ENCODE measurements around the gene ALLC. TPM values are rescaled to one million over a fixed set of nuclear protein-coding genes. Genes with fewer than 3 reads are reported as not detected.

The ALLC gene
- total RNA-seq, 1 experiment from 2014 or later, result not detected

- peaks cover 32% of the 10 kb centered on the region for H3K27me3 Mint-ChIP-seq (ENCODE audit: insufficient read depth, unreplicated experiment)
- intact Hi-C loops (cut with micrococcal nuclease; ENCODE audit: unreplicated experiment), result no loop called here
- no peaks in the 10 kb centered on the region for H3K36me3 Mint-ChIP-seq (ENCODE audit: insufficient read depth, unreplicated experiment)
- TF ChIP-seq, protein P1, sequence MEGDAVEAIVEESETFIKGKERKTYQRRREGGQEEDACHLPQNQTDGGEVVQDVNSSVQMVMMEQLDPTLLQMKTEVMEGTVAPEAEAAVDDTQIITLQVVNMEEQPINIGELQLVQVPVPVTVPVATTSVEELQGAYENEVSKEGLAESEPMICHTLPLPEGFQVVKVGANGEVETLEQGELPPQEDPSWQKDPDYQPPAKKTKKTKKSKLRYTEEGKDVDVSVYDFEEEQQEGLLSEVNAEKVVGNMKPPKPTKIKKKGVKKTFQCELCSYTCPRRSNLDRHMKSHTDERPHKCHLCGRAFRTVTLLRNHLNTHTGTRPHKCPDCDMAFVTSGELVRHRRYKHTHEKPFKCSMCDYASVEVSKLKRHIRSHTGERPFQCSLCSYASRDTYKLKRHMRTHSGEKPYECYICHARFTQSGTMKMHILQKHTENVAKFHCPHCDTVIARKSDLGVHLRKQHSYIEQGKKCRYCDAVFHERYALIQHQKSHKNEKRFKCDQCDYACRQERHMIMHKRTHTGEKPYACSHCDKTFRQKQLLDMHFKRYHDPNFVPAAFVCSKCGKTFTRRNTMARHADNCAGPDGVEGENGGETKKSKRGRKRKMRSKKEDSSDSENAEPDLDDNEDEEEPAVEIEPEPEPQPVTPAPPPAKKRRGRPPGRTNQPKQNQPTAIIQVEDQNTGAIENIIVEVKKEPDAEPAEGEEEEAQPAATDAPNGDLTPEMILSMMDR (IDR thresholded peaks at IDR 0.05; ENCODE audit: insufficient read depth in 1 of 2, low read depth in 1 of 2, low read length in 1 of 2, severe bottlenecking in 1 of 2, unreplicated experiment in 1 of 2), result no peak
- no peaks in the 10 kb centered on the region for H3K9me3 Mint-ChIP-seq (ENCODE audit: unreplicated experiment)
- no peak overlapping the region for H3K27ac Mint-ChIP-seq (ENCODE audit: unreplicated experiment)
- no peaks in the 10 kb centered on the region for H3K36me3 ChIP-seq (ENCODE audit: control insufficient read depth, insufficient read depth, low read length)
- H3K4me1 ChIP-seq, result no peaks in the 10 kb centered on the region
- ChIA-PET POLR2A (no interaction called here), CTCF (no interaction called here)
- H3K4me3 ChIP-seq (ENCODE audit: low read depth, low read length), result no peak overlapping the region
- DNase-seq, result no peak
- H3K4me3 Mint-ChIP-seq (ENCODE audit: unreplicated experiment), result no peak overlapping the region
- BruUV-seq (replicated peaks), result no TSS peak
- H3K4me1 Mint-ChIP-seq (ENCODE audit: low read depth, unreplicated experiment), result no peaks in the 10 kb centered on the region
- no peaks in the 10 kb centered on the region for H3K27me3 ChIP-seq (replicated peaks; ENCODE audit: control insufficient read depth, insufficient read depth, low read length)
- no peaks in the 10 kb centered on the region for H3K9me3 ChIP-seq
These were observed 46.7 kb downstream of the ALLC start for GRCh38 chr2:3704692-3705091.

DNA sequence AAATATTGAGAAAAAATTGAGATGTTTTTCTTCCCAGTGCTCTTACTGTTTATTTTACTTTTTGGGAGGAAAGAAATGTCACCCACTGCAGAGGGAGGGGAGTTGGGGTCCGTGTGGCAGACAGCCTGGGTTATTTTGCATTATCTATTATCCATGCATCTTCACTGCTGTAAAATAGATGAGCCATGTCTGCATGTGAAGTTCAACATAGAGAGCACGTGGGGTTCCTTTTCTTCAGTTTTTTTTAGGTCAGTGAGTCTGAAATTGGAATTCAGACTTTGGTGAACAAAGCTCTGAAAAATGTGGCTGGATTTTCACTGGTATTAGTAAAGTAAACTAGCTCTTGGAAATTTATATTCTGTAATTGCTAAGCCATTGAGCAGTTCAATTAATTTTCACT, 47.8 kb downstream of the ALLC start:
- Histone ChIP-seq H3K4me3 (ENCODE audit: low read depth, low read length) (no peak overlapping the region), H3K27me3 (replicated peaks; ENCODE audit: control insufficient read depth, insufficient read depth, low read length) (no peaks in the 10 kb centered on the region), H3K4me1 (no peaks in the 10 kb centered on the region), H3K9me3 (no peaks in the 10 kb centered on the region), H3K36me3 (ENCODE audit: control insufficient read depth, insufficient read depth, low read length) (no peaks in the 10 kb centered on the region)
- no peak for DNase-seq
- H3K27me3 Mint-ChIP-seq (ENCODE audit: insufficient read depth, unreplicated experiment), result peaks cover 24% of the 10 kb centered on the region
- H3K4me3 Mint-ChIP-seq (ENCODE audit: unreplicated experiment), result no peak overlapping the region
- no peaks in the 10 kb centered on the region for H3K9me3 Mint-ChIP-seq (ENCODE audit: unreplicated experiment)
- no peak overlapping the region for H3K27ac Mint-ChIP-seq (ENCODE audit: unreplicated experiment)
- TF ChIP-seq, protein P1 (IDR thresholded peaks at IDR 0.05; ENCODE audit: insufficient read depth in 1 of 2, low read depth in 1 of 2, low read length in 1 of 2, severe bottlenecking in 1 of 2, unreplicated experiment in 1 of 2), result no peak
- POLR2A ChIA-PET, result no interaction called here
- H3K4me1 Mint-ChIP-seq (ENCODE audit: low read depth, unreplicated experiment), result no peaks in the 10 kb centered on the region
- CTCF ChIA-PET, result no interaction called here
- intact Hi-C loops (cut with micrococcal nuclease; ENCODE audit: unreplicated experiment), result no loop called here
- H3K36me3 Mint-ChIP-seq (ENCODE audit: insufficient read depth, unreplicated experiment), result no peaks in the 10 kb centered on the region
- BruUV-seq (replicated peaks), result no TSS peak

DNA sequence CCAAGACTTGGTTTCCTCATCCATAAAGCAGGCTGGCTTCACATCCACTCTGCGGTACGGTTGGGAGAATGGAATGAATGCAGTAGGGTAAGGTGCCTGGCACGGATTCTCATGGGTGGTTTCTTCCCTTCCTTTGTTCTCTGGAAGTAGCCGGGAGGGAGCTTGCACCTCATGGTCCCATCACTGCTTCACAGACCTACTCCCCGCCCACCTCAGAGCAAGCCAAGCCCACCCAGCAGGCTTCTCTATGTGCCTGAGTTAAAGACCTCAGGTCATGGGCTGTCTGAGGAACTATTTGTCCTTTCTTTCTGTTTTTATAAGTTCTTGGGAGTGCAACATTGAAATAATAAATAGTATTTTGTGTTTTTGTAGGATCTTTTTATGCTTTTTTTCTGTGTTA, 48.9 kb downstream of the ALLC start:
- Histone ChIP-seq H3K4me1 (no peaks in the 10 kb centered on the region), H3K9me3 (no peaks in the 10 kb centered on the region), H3K36me3 (ENCODE audit: control insufficient read depth, insufficient read depth, low read length) (no peaks in the 10 kb centered on the region), H3K27me3 (replicated peaks; ENCODE audit: control insufficient read depth, insufficient read depth, low read length) (no peaks in the 10 kb centered on the region), H3K4me3 (ENCODE audit: low read depth, low read length) (no peak overlapping the region)
- no peaks in the 10 kb centered on the region for H3K9me3 Mint-ChIP-seq (ENCODE audit: unreplicated experiment)
- intact Hi-C loops (cut with micrococcal nuclease; ENCODE audit: unreplicated experiment), result no loop called here
- H3K4me1 Mint-ChIP-seq (ENCODE audit: low read depth, unreplicated experiment), result no peaks in the 10 kb centered on the region
- H3K4me3 Mint-ChIP-seq (ENCODE audit: unreplicated experiment), result no peak overlapping the region
- TF ChIP-seq, protein P1 (IDR thresholded peaks at IDR 0.05; ENCODE audit: insufficient read depth in 1 of 2, low read depth in 1 of 2, low read length in 1 of 2, severe bottlenecking in 1 of 2, unreplicated experiment in 1 of 2), result no peak
- ChIA-PET CTCF (no interaction called here), POLR2A (no interaction called here)
- BruUV-seq (replicated peaks), result no TSS peak
- no peak overlapping the region for H3K27ac Mint-ChIP-seq (ENCODE audit: unreplicated experiment)
- no peaks in the 10 kb centered on the region for H3K36me3 Mint-ChIP-seq (ENCODE audit: insufficient read depth, unreplicated experiment)
- peaks cover 17% of the 10 kb centered on the region for H3K27me3 Mint-ChIP-seq (ENCODE audit: insufficient read depth, unreplicated experiment)
- DNase-seq, result no peak

All from Caco-2 (cell line).